A549 (cell line): Measurements from ENCODE around the gene SLC11A2.

Experiments
- FOXS1 ChIP-seq: fragments of 250-450 bp; sonication (Bioruptor Pico); IDR thresholded peaks from 2 replicates; pipeline ENCODE4 v1.5.0; 2020; ENCODE audit warnings: mild to moderate bottlenecking, moderate library complexity
- HOXA7 ChIP-seq: fragments of 250-450 bp; sonication (Bioruptor Pico); IDR thresholded peaks from 2 replicates; pipeline ENCODE4 v1.5.0; 2020; ENCODE audit warnings: mild to moderate bottlenecking, moderate library complexity
- KDM5A ChIP-seq: fragments of 200-600 bp; sonication (generic); IDR thresholded peaks from 2 replicates; pipeline ENCODE4 v1.6.1; 2016; ENCODE audit warnings: antibody characterized with exemption, mild to moderate bottlenecking
- MAFK ChIP-seq: fragments of 450-650 bp; IDR thresholded peaks from 2 replicates; pipeline ENCODE4 v1.6.1; 2014; ENCODE audit not compliant: partially characterized antibody
- POLR2A ChIP-seq: IDR thresholded peaks from 2 replicates; pipeline ENCODE4 v1.6.1; 2012; ENCODE audit warnings: mild to moderate bottlenecking, low read length
- TF ChIP-seq, protein P1 (sequence below): fragments of >200 bp; sonication (Bioruptor Twin); formaldehyde crosslinking; IDR thresholded peaks from 3 replicates; pipeline ENCODE4 v1.5.1; 2016

- TF ChIP-seq, protein P1, sequence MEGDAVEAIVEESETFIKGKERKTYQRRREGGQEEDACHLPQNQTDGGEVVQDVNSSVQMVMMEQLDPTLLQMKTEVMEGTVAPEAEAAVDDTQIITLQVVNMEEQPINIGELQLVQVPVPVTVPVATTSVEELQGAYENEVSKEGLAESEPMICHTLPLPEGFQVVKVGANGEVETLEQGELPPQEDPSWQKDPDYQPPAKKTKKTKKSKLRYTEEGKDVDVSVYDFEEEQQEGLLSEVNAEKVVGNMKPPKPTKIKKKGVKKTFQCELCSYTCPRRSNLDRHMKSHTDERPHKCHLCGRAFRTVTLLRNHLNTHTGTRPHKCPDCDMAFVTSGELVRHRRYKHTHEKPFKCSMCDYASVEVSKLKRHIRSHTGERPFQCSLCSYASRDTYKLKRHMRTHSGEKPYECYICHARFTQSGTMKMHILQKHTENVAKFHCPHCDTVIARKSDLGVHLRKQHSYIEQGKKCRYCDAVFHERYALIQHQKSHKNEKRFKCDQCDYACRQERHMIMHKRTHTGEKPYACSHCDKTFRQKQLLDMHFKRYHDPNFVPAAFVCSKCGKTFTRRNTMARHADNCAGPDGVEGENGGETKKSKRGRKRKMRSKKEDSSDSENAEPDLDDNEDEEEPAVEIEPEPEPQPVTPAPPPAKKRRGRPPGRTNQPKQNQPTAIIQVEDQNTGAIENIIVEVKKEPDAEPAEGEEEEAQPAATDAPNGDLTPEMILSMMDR: no peak
- TF ChIP-seq KDM5A (no peak), FOXS1 (CRISPR knock-in tag) (no peak), POLR2A (no peak), HOXA7 (CRISPR knock-in tag) (no peak), MAFK (no peak)
Measured at GRCh38 chr12:50951112-50951511, 75.1 kb downstream of the SLC11A2 start.
